Lung (tissue), 12 donors: ENCODE results near the gene TGFBR3. TPM values are rescaled to one million over a fixed set of nuclear protein-coding genes. Genes with fewer than 3 reads are reported as not detected.
A peak's percentile ranks its signal among the peaks of the same experiment; 100 is the strongest.

Source experiments
- ATAC-seq: fragments of 200-7000 bp; cut with Tn5 transposase; one replicate; pipeline ENCODE4 v1.9.1; 2020; ENCODE audit warnings: moderate number of reproducible peaks; ENCODE audit not compliant: insufficient read depth, low FRiP score
- DNase-seq, 3 donors: peaks; one replicate each; pipeline ENCODE4 v3.0.0-alpha.2; 2013 to 2017
- H3K27ac ChIP-seq, 2 donors: one replicate each; pipeline ENCODE4 v1.5.1; 2013; ENCODE audit warnings: mild to moderate bottlenecking in 2 of 2, moderate library complexity in 2 of 2, control low read depth in 1 of 2, inconsistent platforms in 1 of 2, low read depth in 1 of 2, low read length in 1 of 2
- H3K27me3 ChIP-seq, 3 donors: one replicate each; pipeline ENCODE4 v1.5.1; 2013; ENCODE audit warnings: low read length in 2 of 3; ENCODE audit not compliant: control insufficient read depth in 3 of 3, insufficient read depth in 3 of 3
- H3K36me3 ChIP-seq, 4 donors: one replicate each; pipeline ENCODE4 v1.5.1; 2013; ENCODE audit warnings: low read length in 4 of 4, mild to moderate bottlenecking in 1 of 4, moderate library complexity in 1 of 4; ENCODE audit not compliant: control insufficient read depth in 4 of 4, insufficient read depth in 4 of 4
- H3K4me1 ChIP-seq, 5 donors: one replicate each; pipeline ENCODE4 v1.5.1; 2013; ENCODE audit warnings: low read length in 5 of 5, mild to moderate bottlenecking in 2 of 5, moderate library complexity in 1 of 5; ENCODE audit not compliant: control insufficient read depth in 5 of 5, insufficient read depth in 5 of 5
- H3K4me3 ChIP-seq: one replicate; pipeline ENCODE4 v1.5.1; 2013; ENCODE audit warnings: mild to moderate bottlenecking, control low read depth, moderate library complexity
- H3K9ac ChIP-seq, 2 donors: one replicate each; pipeline ENCODE4 v1.5.1; 2013; ENCODE audit warnings: low read length in 2 of 2, control low read depth in 1 of 2; ENCODE audit not compliant: insufficient read depth in 1 of 2
- H3K9me3 ChIP-seq, 4 donors: one replicate each; pipeline ENCODE4 v1.5.1; 2013; ENCODE audit warnings: low read length in 3 of 4, mild to moderate bottlenecking in 1 of 4, moderate library complexity in 1 of 4; ENCODE audit not compliant: control insufficient read depth in 4 of 4, insufficient read depth in 3 of 4
- WGBS, 2 donors: extraction: QIAGEN DNeasy Blood & Tissue Kit; methylation state at CpG; one replicate each; pipeline ENCODE4 v1.1.7; 2013; 5-methylcytosine and 5-hydroxymethylcytosine counted together
- polyA plus RNA-seq, 2 donors: library from polyadenylated mRNA; stranded (reverse); fragments of 200-250 nt; gene quantifications; one replicate each; pipeline ENCODE4 v1.2.1, GENCODE V29; 2013
- total RNA-seq, 2 donors: library from RNA; depleted of rRNA in 1 of 2; stranded (reverse); fragments of >200 nt in 1 of 2; gene quantifications; one replicate each; pipeline ENCODE4 v1.2.1, GENCODE V29; 2014 to 2021
- TF ChIP-seq, protein P1 (sequence below): IDR thresholded peaks from 2 replicates; pipeline ENCODE4 v1.5.1; 2012; ENCODE audit warnings: mild to moderate bottlenecking; ENCODE audit errors: control extremely low read depth, extremely low read depth
- donor health status: control.
- donor health status: control.
- donor health status: Bipolar disorder and iron deficiency.
- donor health status: healthy.
- donor health status: DM: yes; HTN: yes; CAD: no.

TGFBR3 gene
- total and polyA plus RNA-seq, 4 donors, result 13.1 to 99.6 (median 26.5) TPM

DNA sequence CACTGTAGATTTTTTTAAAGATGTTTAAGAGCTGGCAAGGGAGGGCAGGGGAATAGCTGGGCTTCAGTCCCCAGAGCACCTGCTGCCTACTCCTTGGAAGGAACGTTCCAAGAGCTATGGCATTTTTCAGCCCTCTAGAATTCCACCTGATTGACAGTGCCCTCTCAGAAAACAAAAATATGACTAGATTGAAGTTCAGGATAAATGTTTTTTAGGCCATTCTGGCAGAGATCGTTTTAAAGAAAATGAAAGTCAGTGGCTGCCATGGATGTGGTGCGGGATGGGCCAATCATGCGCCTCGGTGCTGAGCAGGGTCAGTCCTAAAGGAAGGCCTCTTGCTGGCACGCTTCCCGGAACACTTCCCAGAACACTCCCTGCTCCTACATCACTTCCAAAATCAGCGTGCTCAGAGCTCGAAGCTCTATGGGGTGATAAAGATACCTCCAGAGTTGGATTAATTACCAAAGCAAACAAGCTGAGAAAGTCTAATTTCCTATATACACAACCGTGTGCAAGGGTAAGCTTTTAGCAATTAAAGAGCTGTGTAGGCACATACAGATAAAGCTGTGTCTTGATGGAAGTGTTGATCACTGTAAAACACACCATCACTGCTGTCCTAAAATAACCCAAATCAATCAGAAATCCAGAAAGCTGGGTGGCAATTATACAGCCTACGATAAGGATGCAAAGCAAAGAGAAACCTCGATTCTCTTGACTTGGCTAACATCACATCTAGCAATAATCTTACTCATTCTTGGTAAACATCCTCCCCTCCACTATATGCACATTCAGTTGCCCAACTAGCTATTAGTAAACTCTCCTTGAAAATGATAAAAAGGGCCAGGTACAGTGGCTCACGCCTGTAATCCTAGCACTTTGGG is 34.6 kb downstream of the TGFBR3 start:
- TF ChIP-seq, protein P1, sequence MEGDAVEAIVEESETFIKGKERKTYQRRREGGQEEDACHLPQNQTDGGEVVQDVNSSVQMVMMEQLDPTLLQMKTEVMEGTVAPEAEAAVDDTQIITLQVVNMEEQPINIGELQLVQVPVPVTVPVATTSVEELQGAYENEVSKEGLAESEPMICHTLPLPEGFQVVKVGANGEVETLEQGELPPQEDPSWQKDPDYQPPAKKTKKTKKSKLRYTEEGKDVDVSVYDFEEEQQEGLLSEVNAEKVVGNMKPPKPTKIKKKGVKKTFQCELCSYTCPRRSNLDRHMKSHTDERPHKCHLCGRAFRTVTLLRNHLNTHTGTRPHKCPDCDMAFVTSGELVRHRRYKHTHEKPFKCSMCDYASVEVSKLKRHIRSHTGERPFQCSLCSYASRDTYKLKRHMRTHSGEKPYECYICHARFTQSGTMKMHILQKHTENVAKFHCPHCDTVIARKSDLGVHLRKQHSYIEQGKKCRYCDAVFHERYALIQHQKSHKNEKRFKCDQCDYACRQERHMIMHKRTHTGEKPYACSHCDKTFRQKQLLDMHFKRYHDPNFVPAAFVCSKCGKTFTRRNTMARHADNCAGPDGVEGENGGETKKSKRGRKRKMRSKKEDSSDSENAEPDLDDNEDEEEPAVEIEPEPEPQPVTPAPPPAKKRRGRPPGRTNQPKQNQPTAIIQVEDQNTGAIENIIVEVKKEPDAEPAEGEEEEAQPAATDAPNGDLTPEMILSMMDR, result no peak
- H3K4me1 ChIP-seq, result peaks cover 5 to 25% (median 9%) of the 10 kb centered on the region in 5 donors
- no peak overlapping the region for H3K4me3 ChIP-seq
- H3K9me3 ChIP-seq, result no peaks in the 10 kb centered on the region
- WGBS, 2 donors, result 39 to 60% methylated on average over 13 of the region's 13 CpGs
- H3K36me3 ChIP-seq, result peaks cover 0 to 6% (median 0%) of the 10 kb centered on the region in 4 donors
- DNase-seq (peak; percentile 94 to 98 (median 97)), ATAC-seq (peak; percentile 86)
- H3K27ac ChIP-seq, result peak overlapping the region; percentile 87 to 93
- no peaks in the 10 kb centered on the region for H3K27me3 ChIP-seq
- no peak overlapping the region for H3K9ac ChIP-seq

DNA sequence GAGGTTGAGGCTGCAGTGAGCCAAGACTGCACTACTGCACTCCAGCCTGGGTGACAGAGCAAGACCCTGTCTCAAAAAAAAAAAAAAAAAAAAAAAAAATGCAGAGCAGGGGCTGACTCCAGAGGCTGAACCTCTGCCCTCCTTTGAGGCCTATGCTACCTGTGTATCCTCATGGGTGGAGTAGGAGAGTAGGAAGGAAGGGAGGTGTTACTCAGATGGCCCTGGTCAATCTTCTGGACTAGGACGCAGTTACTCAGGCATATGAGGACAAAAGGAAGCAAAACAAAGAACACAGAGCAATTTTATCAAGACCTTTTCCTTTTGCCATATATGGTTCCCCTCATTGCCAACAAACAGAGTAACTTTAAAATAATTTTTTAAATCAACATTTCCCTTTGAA is 35.2 kb downstream of the TGFBR3 start:
- 48 to 71% methylated on average over 1 of the region's 1 CpG for WGBS, 2 donors
- Histone ChIP-seq H3K9me3 (no peaks in the 10 kb centered on the region), H3K9ac (no peak overlapping the region)

DNA sequence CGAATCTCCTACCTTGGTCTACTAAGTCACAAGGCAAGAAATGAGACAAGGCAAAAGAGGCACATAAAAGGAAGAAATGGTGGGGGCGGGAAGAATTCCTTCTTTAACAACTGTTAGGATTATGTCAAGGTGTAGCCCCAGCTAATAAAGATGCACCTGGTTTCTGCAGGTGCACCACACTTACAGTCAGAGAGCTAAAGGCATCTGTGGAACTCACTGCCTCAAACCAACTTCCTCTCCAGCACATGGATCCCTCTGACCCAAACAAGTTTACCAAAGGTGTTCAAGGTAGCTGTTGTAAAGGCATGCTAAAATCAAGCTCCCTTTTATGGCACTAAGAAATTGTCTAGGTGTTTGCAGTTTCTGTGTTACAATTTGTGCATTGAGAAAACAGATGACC is 38.1 kb downstream of the TGFBR3 start:
- ATAC-seq, result no peak
- TF ChIP-seq, protein P1, result no peak
- Histone ChIP-seq H3K9me3 (no peaks in the 10 kb centered on the region), H3K9ac (no peak overlapping the region), H3K4me1 (peaks cover 7 to 43% (median 27%) of the 10 kb centered on the region in 5 donors), H3K4me3 (no peak overlapping the region), H3K27me3 (no peaks in the 10 kb centered on the region), H3K36me3 (peaks cover 0 to 3% (median 0%) of the 10 kb centered on the region in 4 donors), H3K27ac (no peak overlapping the region)
- 78 to 89% methylated on average over 2 of the region's 2 CpGs for WGBS, 2 donors
- no peak for DNase-seq

More for the DNA sequence above, 35.2 kb downstream of the TGFBR3 start:
- Histone ChIP-seq H3K4me1 (peaks cover 7 to 31% (median 15%) of the 10 kb centered on the region in 5 donors), H3K36me3 (peaks cover 0 to 6% (median 0%) of the 10 kb centered on the region in 4 donors), H3K4me3 (no peak overlapping the region), H3K27me3 (no peaks in the 10 kb centered on the region), H3K27ac (peak overlapping the region; percentile 77 to 87)
- TF ChIP-seq, protein P1, result no peak
- no peak for ATAC-seq
- DNase-seq, result no peak
